ENCODE data around the gene RPL23. TPM values are rescaled to one million over a fixed set of nuclear protein-coding genes. Genes with fewer than 3 reads are reported as not detected.

RPL23 gene
- total and polyA plus RNA-seq, 9 of the 15 experiments (the other 6 are each of a cell fraction or from before 2014, with no cell fraction given) = 1,745 to 3,667 (median 3,096) TPM

DNA sequence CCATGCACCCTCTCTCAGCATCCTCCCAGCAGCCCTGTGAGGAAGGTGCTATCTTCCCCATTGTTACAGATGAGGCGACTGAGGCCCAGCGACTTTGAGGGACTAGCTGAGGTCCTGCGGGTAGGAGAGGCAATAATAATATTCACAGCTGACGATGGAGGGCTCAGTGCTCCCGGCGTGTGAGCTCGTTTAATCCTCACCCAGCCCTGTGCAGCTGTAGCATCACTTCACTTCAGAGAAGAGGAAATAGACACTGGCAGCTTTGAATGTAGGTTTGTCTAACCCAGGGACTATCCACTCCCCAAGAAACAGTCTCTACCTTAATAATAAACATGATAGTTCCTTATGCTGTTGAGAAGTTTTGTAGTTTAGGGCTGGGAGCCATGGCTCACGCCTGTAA, 37.9 kb upstream of the RPL23 start:
- Histone ChIP-seq H3K27ac (ENCODE audit: extremely low read depth, low read depth, low read length) (no peak overlapping the region), H3K9ac (ENCODE audit: insufficient read depth in 1 of 2, low read depth in 2 of 2, low read length in 2 of 2) (0 out of 4 replicates have a peak overlapping the region, but pooled peaks of 1 of the 2 experiments have one; percentile 0), H3K4me3 (no peak overlapping the region), H3K9me3 (replicated peaks; ENCODE audit: control insufficient read depth, insufficient read depth, low read depth, low read length) (no peaks in the 10 kb centered on the region), H3K79me2 (ENCODE audit: control insufficient read depth, insufficient read depth, low read length) (peaks cover 8% of the 10 kb centered on the region; the same call in 2 of the 3 replicates), H3K27me3 (ENCODE audit: control insufficient read depth in 2 of 2, insufficient read depth in 2 of 2, low read length in 2 of 2) (no peaks in the 10 kb centered on the region), H3K4me2 (ENCODE audit: insufficient read depth, low read length) (no peak overlapping the region), H4K20me1 (replicated peaks; ENCODE audit: control insufficient read depth, insufficient read depth, low read length) (peaks cover 33% of the 10 kb centered on the region), H3K4me1 (replicated peaks in 1 of 2; ENCODE audit: control insufficient read depth in 2 of 2, insufficient read depth in 2 of 2, low read length in 2 of 2) (peaks cover 20 to 32% of the 10 kb centered on the region in 2 experiments; a peak in 4 of 5 replicates), H2AFZ (ENCODE audit: low read depth, low read length) (no peak overlapping the region), H3K9me1 (ENCODE audit: control insufficient read depth, insufficient read depth, low read length) (peaks cover 6% of the 10 kb centered on the region), H3K36me3 (ENCODE audit: control insufficient read depth, insufficient read depth, low read length) (peaks cover 87% of the 10 kb centered on the region; the same call in 2 of the 3 replicates)
- intact Hi-C loops (cut with micrococcal nuclease) = no loop called here
- in situ Hi-C loops (cut with MboI) = no loop called here
- DNase-seq (ENCODE audit: extremely low read depth in 1 of 4, low spot score in 3 of 4) = no peak
- ChIA-PET POLR2A (interaction anchor here (0.7 to 1.2 kb wide), 2 partner anchors 9 to 19 kb away, joined by 3 to 6 read pairs; no protein-coding TSS in a partner anchor), CTCF (ENCODE audit: low intra/inter-chr PET ratio) (no interaction called here)
- FAIRE-seq = no peak
- TF ChIP-seq ARHGAP35 (IDR thresholded peaks at IDR 0.05; ENCODE audit: partially characterized antibody) (no peak), ZNF431 (CRISPR knock-in tag; IDR thresholded peaks at IDR 0.05) (no peak), ZFP30 (CRISPR knock-in tag; IDR thresholded peaks at IDR 0.05; ENCODE audit: borderline replicate concordance) (no peak), ZNF121 (CRISPR knock-in tag; conservative IDR thresholded peaks at IDR 0.05) (no peak), POLR2G (IDR thresholded peaks at IDR 0.05; ENCODE audit: low read depth, low read length) (no peak), ZZZ3 (IDR thresholded peaks at IDR 0.05) (no peak)
- TF ChIP-seq, protein P1, sequence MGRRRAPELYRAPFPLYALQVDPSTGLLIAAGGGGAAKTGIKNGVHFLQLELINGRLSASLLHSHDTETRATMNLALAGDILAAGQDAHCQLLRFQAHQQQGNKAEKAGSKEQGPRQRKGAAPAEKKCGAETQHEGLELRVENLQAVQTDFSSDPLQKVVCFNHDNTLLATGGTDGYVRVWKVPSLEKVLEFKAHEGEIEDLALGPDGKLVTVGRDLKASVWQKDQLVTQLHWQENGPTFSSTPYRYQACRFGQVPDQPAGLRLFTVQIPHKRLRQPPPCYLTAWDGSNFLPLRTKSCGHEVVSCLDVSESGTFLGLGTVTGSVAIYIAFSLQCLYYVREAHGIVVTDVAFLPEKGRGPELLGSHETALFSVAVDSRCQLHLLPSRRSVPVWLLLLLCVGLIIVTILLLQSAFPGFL (CRISPR knock-in tag; IDR thresholded peaks at IDR 0.05) = no peak
- TF ChIP-seq, protein P2, sequence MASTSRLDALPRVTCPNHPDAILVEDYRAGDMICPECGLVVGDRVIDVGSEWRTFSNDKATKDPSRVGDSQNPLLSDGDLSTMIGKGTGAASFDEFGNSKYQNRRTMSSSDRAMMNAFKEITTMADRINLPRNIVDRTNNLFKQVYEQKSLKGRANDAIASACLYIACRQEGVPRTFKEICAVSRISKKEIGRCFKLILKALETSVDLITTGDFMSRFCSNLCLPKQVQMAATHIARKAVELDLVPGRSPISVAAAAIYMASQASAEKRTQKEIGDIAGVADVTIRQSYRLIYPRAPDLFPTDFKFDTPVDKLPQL (IDR thresholded peaks at IDR 0.05; ENCODE audit: extremely low read depth, insufficient read length) = no peak
- 91% methylated on average over 8 of the region's 8 CpGs for WGBS (ENCODE audit: insufficient coverage, low coverage, missing lambda C conversion rate)
- no TSS peak for BruUV-seq (replicated peaks)
- ATAC-seq = no peak
